HG03575 (cell line): ENCODE data around the gene MRTFB.
"Not testable (repeated sequence)": the region's sequence is repeated elsewhere in the genome, so short reads cannot be mapped to it uniquely, and the experiment has no call there.

Source experiments
- ATAC-seq: cut with Tn5 transposase; IDR thresholded peaks from one replicate; pipeline ENCODE4 v1.9.1; 2021; ENCODE audit not compliant: unreplicated experiment, insufficient number of reproducible peaks, low FRiP score; ENCODE audit errors: extremely low read depth

The MRTFB gene

GRCh38 chr16:14070877-14071575, at the start of gene MRTFB:
Gene MRTFB, plus strand, starts transcription at chr16:14071319. Its CDS starts 69,288 bp downstream, at chr16:14140607.
- no peak for ATAC-seq

- ATAC-seq, result not testable (repeated sequence)
Measured at GRCh38 chr16:14023526-14023925, 47.6 kb upstream of the MRTFB start.

GRCh38 chr16:14024283-14024682, 46.8 kb upstream of the MRTFB start:
- ATAC-seq, result no peak

GRCh38 chr16:14026572-14027285, 44.4 kb upstream of the MRTFB start:
- no peak for ATAC-seq

- ATAC-seq, result no peak
Measured at GRCh38 chr16:14028202-14028601, 42.9 kb upstream of the MRTFB start.

- no peak for ATAC-seq
Measured at GRCh38 chr16:14029658-14030057, 41.5 kb upstream of the MRTFB start.

GRCh38 chr16:14035092-14035491, 36.0 kb upstream of the MRTFB start:
- no peak for ATAC-seq

GRCh38 chr16:14036889-14037288, 34.2 kb upstream of the MRTFB start:
- ATAC-seq, result no peak

GRCh38 chr16:14037960-14038359, 33.2 kb upstream of the MRTFB start:
- ATAC-seq, result no peak

- ATAC-seq, result no peak
Measured at GRCh38 chr16:14041164-14041563, 30.0 kb upstream of the MRTFB start.

- no peak for ATAC-seq
Measured at GRCh38 chr16:14042706-14043105, 28.4 kb upstream of the MRTFB start.

- no peak for ATAC-seq
Measured at GRCh38 chr16:14043278-14043677, 27.8 kb upstream of the MRTFB start.

- ATAC-seq, result no peak
Measured at GRCh38 chr16:14043793-14044192, 27.3 kb upstream of the MRTFB start.

GRCh38 chr16:14047121-14047859, 23.8 kb upstream of the MRTFB start:
- ATAC-seq, result not testable (repeated sequence)

- no peak for ATAC-seq
Measured at GRCh38 chr16:14050291-14051027, 20.7 kb upstream of the MRTFB start.

- ATAC-seq, result no peak
Measured at GRCh38 chr16:14051103-14051729, 19.9 kb upstream of the MRTFB start.

GRCh38 chr16:14056970-14057369, 14.1 kb upstream of the MRTFB start:
- ATAC-seq, result no peak

- no peak for ATAC-seq
Measured at GRCh38 chr16:14057878-14058382, 13.2 kb upstream of the MRTFB start.
